ENCODE data around the gene FLNC.
A peak's percentile ranks its signal among the peaks of the same experiment; 100 is the strongest.

FLNC gene

DNA sequence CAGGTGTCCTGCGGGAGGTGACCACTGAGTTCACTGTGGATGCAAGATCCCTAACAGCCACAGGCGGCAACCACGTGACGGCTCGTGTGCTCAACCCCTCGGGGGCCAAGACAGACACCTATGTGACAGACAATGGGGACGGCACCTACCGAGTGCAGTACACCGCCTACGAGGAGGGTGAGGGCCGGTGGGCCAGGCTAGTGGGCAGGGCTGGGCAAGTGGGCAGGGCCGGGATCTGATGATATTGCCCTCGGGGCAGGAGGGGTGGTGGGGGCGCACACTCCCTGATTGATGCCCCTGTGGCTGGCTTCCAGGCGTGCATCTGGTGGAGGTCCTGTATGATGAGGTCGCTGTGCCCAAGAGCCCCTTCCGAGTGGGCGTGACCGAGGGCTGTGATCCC lies 15.8 kb downstream of the FLNC start:
- no peak for DNase-seq (ENCODE audit: low read depth, low spot score)

DNA sequence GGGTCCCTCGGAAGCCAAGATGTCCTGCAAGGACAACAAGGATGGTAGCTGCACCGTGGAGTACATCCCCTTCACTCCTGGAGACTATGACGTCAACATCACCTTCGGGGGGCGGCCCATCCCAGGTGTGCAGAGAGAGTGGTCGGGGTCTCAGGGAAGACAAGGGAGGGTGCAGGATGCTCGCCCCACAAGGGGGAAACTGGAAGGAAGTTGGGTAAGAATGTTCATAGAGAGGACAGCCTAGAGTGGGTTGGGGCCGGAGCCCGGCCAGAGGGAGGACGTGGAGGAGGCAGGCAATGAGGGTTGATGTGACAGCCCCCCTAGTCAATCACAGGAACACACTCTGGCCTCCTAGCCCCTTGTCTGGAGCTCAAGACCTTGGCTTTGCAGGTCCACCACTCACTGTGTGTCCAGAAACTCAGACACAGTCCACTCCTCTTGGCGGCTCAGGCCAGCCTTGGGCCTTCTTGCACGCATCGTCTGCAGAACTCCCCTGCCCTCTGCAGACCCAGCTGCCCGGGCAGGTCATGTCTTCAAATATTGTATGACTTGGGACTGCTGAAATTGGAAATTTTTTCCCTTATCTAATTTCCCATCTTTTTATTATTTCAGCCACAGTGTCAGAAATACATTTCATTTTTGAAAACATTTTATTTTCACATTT lies 16.7 kb downstream of the FLNC start:
- no peak for DNase-seq (ENCODE audit: low read depth, low spot score)

DNA sequence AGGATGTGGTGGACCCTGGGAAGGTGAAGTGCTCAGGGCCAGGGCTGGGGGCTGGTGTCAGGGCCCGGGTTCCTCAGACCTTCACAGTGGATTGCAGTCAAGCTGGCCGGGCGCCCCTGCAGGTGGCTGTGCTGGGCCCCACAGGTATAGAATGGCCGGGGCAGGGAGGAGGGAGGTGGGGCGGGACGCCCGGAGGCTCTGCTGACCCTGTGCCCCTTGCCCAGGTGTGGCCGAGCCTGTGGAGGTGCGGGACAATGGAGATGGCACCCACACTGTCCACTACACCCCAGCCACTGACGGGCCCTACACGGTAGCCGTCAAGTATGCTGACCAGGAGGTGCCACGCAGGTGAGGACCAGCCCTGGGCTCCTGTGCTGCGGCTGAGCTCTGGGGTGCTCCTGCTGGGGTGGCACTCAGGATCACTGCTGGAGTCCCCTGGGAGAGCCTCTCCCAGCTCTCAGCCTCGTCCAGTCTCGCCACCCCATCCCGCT lies 17.6 kb downstream of the FLNC start:
- no peak for DNase-seq (ENCODE audit: low read depth, low spot score)

DNA sequence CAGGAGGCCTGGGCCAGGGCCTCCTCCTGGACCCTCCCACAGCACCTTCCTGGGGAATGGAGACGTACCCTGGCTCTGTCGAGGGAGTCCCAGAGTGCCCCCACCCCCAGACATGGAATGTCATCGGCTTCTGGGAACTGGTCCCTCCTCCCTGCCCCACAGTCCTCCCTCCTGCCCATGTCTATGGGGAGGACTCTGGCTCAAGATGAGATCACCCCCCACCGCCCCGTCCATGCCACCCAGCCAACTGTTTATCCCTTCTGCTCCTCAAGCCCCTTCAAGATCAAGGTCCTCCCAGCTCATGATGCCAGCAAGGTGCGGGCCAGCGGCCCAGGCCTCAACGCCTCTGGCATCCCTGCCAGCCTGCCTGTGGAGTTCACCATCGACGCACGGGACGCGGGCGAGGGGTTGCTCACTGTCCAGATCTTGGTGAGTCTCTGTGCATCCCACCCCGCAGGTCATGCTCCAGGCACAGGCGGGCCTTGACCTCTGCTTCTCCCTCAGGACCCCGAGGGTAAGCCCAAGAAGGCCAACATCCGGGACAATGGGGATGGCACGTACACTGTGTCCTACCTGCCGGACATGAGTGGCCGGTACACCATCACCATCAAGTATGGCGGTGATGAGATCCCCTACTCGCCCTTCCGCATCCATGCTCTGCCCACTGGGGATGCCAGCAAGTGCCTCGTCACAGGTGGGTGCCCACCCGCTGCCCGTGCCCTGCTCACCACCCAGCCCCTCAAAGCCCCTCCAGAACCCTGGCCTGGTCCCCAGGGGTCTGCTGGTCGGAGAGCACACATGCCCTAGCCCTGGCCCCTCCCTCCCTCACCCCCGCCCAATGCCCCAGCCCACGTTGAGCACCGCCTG lies 18.3 kb downstream of the FLNC start:
- DNase-seq (ENCODE audit: low read depth, low spot score) = no peak

DNA sequence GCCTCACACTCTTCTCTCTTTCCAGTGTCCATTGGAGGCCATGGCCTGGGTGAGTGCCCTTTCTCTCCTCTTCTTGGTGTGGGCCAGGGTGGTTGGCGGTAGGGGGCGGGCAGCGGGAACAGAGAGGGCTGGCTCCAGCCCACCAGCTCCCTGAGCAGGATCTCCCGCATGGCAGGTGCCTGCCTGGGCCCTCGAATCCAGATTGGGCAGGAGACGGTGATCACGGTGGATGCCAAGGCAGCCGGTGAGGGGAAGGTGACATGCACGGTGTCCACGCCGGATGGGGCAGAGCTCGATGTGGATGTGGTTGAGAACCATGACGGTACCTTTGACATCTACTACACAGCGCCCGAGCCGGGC lies 18.9 kb downstream of the FLNC start:
- no peak for DNase-seq (ENCODE audit: low read depth, low spot score)

DNA sequence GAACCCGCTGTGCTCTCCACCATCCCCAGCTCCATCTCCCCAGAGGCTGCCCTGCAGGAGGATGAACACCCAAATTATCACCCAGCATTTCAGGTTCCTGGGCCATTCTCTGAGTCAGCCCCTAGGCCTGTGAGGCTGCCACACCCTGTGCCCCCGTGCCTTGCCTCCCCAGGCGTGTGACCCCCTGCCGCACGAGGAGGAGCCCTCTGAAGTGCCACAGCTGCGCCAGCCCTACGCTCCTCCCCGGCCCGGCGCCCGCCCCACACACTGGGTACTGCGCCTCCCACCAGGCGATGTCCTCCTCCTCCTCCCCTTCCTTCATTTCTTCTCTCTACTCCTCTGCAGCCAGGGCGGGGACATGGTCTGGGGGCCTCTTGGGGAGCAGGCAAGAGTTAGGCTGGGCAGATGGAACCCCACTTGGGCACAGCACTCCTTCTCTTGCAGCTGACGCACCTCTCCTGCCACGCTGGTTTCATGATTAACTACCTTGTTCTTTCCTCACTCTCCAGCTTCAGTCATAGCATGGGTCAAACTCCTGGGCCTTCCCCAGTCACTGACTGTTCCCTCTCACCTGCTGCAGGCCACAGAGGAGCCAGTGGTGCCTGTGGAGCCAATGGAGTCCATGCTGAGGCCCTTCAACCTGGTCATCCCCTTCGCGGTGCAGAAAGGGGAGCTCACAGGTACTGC lies 19.7 kb downstream of the FLNC start:
- DNase-seq (ENCODE audit: low read depth, low spot score) = no peak

DNA sequence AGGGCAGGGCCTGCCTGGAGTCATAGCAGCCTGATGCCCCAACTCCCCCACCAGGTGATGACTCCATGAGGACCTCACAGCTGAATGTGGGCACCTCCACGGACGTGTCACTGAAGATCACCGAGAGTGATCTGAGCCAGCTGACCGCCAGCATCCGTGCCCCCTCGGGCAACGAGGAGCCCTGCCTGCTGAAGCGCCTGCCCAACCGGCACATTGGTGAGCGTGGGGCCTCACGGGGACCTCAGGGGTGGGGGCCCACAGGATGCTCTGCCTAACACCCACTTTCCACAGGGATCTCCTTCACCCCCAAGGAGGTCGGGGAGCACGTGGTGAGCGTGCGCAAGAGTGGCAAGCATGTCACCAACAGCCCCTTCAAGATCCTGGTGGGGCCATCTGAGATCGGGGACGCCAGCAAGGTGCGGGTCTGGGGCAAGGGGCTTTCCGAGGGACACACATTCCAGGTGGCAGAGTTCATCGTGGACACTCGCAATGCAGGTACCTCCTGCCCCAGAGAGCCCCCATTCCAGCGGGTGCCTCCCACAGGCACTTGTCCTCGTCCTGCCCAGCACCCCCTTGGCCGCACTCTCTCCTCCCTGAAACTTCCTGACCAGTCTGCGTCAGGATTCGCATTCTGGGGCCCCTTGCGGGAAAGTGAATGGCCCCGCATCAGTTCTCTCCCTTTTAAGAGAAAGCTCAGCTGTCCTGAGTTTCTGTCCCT lies 22.5 kb downstream of the FLNC start:
- no peak for DNase-seq (ENCODE audit: low read depth, low spot score)

DNA sequence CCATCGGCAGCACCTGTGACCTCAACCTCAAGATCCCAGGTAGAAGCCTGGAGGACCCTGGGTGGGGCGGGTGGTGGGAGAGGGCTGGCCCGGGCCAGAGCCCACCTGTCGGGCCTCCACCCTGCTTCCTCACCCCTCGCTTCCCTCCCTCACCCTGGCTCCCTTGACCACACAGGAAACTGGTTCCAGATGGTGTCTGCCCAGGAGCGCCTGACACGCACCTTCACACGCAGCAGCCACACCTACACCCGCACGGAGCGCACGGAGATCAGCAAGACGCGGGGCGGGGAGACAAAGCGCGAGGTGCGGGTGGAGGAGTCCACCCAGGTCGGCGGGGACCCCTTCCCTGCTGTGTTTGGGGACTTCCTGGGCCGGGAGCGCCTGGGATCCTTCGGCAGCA lies 23.6 kb downstream of the FLNC start:
- no peak for DNase-seq (ENCODE audit: low read depth, low spot score)

DNA sequence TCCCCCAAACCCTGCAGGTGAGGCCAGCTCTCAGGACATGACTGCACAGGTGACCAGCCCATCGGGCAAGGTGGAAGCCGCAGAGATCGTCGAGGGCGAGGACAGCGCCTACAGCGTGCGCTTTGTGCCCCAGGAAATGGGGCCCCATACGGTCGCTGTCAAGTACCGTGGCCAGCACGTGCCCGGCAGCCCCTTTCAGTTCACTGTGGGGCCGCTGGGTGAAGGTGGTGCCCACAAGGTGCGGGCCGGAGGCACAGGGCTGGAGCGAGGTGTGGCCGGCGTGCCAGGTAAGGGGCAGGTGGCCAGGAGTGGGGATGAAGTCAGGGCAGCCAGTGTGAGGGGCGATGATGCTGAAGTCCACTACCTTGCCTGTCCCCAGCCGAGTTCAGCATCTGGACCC lies 24.2 kb downstream of the FLNC start:
- no peak for DNase-seq (ENCODE audit: low read depth, low spot score)

DNA sequence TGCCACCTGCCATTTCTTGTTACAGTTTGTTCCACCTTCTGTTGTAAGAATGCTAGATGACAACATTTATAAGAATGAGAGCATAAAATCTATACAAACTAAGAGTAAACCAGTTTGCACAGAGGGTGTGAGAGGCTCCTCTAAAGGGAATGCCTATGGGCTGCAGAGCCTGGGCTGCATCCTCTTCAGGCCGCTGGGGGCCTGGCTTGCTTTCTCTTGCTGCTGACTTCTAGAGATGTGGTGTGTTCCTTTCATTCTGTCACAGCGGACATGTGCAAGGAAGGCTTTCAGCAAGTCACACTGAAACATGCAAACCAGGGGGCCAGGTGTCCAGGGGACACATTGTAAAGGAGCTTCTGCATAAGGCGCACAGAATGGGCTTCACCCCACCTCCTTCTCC lies 25.4 kb downstream of the FLNC start:
- DNase-seq (ENCODE audit: low read depth, low spot score) = no peak

DNA sequence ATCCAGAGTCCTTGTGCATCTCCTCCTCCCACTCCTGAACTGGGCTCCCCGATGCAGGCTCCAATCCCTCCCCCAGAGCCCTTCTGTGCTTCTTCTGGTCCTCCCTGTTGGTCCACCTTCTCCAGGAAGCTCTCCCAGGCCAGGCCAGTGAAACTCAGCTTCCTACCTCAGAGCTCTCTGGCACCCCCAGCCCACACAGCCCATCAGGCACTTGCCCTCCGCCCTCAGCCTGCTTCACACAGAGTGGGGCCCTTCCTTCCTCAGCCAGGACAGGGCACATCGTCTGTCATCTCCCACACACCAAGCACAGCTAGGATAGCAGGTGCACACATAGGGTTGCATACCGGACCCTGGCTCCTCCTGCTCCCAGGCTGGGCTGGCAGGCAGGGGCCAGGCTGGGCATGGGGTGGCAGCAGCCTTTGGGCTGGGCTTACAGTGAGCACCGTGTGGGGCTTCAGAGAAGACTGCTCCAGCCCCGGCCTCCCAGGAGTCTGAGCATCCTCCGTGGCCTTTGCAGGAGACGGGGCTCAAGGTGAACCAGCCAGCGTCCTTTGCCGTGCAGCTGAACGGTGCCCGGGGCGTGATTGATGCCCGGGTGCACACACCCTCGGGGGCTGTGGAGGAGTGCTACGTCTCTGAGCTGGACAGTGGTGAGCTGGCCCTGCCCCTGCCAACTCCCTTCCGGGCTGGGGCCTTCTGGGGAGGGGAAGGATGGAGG lies 26.0 kb downstream of the FLNC start:
- DNase-seq (ENCODE audit: low read depth, low spot score) = no peak

DNA sequence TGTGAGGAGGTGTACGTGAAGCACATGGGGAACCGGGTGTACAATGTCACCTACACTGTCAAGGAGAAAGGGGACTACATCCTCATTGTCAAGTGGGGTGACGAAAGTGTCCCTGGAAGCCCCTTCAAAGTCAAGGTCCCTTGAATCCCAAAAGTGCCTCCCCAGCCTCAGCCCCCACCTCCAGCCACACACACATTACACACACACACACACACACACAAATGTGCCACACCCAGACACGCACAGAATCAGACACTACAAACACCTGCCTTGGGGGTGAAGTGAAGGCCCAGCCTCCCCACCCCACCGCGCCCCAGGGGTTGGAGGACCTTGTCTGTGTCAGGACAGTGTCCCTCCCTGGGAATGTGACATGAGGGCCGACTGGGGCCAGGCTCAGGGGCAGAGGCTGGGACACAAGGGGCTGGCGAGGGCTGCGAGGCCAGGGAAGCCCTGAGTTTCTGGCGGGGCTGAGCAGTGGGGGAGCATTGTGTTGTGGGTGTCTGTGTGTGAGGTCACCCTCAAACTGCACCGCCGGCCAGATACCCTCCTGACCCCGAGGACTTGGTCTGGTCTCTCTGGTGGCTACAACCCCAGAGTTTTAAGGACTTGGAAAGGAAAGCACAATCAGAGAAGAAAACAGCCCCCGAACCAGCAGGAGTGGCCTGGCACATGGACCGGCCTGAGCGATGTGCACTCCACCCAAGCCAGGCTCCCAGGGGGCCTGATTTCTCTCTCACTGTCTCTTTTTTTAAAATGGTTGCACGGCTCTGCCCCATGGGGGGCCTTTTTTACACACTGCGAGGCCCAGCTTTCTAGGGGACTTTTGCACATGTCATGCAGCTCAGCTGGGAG lies 28.4 kb downstream of the FLNC start:
- DNase-seq (ENCODE audit: low read depth, low spot score) = no peak

DNA sequence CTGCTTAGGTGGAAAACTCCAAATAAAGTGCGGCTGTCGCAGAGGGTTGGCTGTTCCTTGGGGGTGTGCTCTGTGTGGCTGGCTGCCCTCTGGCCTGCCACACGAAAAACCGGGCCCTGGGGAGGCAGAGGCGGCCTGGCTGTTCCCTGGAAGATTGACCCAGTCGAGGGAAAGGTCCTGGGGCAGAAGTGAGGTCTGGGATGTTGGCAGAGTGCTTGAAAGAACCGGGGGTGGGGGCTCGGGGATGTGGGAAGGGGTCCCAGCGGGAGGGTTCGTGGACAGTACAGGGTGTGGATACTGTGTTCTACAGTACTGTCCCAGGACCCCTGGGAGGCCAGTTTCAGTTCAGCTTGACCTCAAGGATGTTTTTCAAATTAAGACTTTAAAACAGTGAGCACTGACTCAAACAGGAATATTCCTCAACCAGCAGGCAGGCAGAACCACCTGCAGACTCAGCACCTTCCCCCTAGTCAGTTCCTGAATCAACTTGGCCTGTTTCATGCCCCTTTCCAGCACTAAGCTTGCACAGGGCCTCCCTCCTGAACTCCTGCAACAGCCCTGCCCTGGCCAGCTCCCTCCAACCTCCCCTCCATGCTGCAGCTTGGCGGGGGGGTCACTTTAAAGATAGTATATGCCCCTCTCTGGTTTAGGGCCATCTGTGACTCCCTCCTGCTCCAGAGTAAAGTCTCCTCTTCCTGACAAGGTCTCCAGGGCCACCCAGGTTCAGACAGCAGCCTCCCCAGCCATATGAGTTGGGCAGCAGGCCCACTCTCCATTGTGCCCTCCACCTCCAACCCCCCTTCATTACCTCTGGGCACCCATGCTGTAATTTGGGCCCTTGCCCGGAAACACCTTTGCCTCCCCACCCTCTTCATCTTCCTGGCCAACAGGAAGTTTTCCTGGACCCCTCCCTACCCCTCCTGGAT lies 29.3 kb downstream of the FLNC start:
- no peak for DNase-seq (ENCODE audit: low read depth, low spot score)

DNA sequence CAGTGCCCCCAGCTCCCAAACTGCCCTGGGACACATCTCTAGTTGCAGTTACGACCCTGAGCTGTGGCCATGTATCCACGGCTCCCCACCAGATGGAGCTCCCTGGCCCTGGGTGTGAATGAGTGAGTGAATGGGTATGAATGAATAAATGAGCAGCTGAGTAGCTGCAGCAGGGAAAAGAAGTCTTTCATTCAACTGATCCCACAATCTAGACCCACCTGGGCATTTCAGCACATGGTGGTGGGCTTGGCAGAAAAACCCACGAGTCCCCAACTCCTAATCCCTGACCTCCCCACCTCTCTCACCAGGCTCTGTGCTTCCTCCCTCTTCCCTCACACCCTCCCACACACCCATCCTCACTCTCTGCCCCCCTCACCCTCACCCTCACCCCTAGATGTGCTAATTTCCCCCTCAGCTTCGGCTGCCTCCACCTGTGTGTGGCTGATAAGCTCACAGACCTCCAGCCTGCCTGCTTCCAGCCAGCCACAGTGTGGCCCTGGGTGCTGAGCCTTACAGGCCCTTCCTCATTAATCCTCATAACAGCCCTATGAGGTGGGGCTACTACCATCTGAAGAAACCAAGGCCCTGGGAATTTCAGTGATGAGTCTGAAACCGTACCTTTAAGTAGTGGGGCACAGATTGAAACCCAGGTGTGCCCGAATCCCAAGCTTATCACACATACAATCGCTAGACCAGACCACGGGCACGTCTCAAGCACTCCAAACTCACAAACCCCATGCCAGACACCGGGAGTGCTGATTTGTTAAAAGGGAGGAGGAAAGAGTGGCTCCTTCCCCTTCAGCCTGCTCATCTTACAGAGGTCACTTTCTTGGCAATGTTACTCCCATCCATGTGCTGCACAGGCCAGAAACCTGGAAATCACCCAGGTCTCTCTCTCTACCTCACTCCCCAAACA lies 30.2 kb downstream of the FLNC start:
- DNase-seq (ENCODE audit: low read depth, low spot score) = no peak

DNA sequence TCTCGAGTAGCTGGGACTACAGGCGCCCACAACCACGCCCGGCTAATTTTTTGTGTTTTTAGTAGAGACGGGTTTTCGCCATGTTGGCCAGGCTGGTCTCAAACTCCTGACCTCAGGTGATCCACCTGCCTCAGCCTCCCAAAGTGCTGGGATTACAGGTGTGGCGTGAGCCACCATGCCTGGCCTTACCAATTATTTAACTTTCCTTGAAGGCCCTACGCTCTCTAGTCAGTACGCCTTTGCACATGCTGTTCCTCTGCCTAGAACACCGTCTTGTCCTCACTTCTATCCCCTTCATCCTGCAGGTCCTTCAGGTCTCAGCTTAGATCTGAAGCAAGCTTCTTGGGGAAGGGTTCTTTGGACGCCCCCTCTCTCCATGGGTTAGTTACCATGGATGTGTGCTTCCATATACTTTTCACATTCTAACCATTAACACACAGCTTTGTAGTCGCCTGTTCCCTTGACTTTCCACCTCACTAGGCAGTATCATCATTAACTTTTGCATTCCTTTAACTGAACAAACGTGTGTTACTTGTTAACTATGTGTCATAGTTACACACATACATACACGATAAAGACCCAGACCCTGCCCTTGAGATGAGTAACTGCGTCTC lies 31.9 kb downstream of the FLNC start:
- DNase-seq (ENCODE audit: low read depth, low spot score) = no peak

DNA sequence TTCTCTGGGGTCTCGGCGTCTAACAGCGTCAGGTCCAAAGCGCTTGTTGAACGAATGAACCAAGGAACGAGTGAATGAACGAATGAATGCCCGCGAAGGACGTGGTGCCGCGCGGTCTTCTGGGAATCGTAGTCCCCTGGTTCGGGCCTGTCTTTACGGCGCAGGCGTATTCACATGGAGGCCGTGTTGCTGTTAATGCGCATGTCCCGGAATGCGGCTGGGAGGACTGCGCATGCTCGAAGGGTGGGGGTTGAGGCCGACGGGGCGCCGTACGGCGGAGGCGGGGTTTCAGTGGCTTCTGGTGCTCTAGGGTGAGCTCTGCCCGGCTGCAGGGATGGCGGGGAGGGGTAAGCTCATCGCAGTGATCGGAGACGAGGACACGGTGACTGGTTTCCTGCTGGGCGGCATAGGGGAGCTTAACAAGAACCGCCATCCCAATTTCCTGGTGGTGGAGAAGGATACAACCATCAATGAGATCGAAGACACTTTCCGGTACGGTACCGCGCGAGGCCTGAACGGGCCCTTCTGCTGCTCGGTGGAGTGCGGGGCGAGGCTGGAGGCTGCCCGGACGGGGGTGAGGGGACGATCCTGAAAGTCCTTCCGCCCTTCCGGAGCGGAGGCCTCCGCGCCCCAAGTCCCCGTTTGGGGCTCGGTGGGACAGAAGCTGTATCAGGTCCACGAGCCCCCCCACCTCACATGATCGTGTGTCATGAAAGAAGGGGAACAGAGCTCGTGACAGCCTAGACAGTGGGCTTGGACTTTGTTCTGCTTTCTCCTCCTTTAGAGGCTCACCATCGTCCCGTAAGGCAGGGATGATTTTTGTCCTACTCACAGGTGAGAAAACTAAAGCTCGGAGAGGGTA lies 32.6 kb downstream of the FLNC start, which contains the start of gene ATP6V1F:
Gene ATP6V1F (plus strand): TSS at position 286 of the 862 bp plus-strand sequence. CDS start 49 bp downstream, at position 335.
- peak; percentile 90 for DNase-seq (ENCODE audit: low read depth, low spot score)

All from iPS DF 19.7 (cell line).